DLD1 (cell line): ENCODE results near the gene EIF4A3.

Source experiments
- in situ Hi-C: cut with HindIII; loops from 2 replicates; pipeline ENCODE4 v1.10.0; 2017; ENCODE audit warnings: low sequenced_read_pairs

Gene EIF4A3

GRCh38 chr17:80138856-80139426, 8.0 kb downstream of the EIF4A3 start:
- in situ Hi-C loops, result no loop called here

GRCh38 chr17:80137131-80137530, 9.8 kb downstream of the EIF4A3 start:
- in situ Hi-C loops, result no loop called here

GRCh38 chr17:80133626-80133970, 13.3 kb downstream of the EIF4A3 start:
- in situ Hi-C loops, result no loop called here

GRCh38 chr17:80132906-80133625, 13.9 kb downstream of the EIF4A3 start:
- in situ Hi-C loops, result no loop called here

- in situ Hi-C loops, result no loop called here
These were observed 15.9 kb downstream of the EIF4A3 start for GRCh38 chr17:80130992-80131391.

GRCh38 chr17:80129006-80129565, 17.8 kb downstream of the EIF4A3 start:
- in situ Hi-C loops, result no loop called here

- in situ Hi-C loops, result no loop called here
These were observed 20.5 kb downstream of the EIF4A3 start for GRCh38 chr17:80126449-80126715.

GRCh38 chr17:80125656-80126448, 21.1 kb downstream of the EIF4A3 start:
- in situ Hi-C loops, result no loop called here

- in situ Hi-C loops, result no loop called here
These were observed 22.5 kb downstream of the EIF4A3 start for GRCh38 chr17:80124351-80124981.

GRCh38 chr17:80123791-80124190, 23.1 kb downstream of the EIF4A3 start:
- in situ Hi-C loops, result no loop called here

- in situ Hi-C loops, result no loop called here
These were observed 23.9 kb downstream of the EIF4A3 start for GRCh38 chr17:80122926-80123505.

GRCh38 chr17:80122026-80122575, 24.8 kb downstream of the EIF4A3 start:
- in situ Hi-C loops, result no loop called here

GRCh38 chr17:80119839-80120238, 27.1 kb downstream of the EIF4A3 start:
- in situ Hi-C loops, result no loop called here

- in situ Hi-C loops, result no loop called here
These were observed 27.6 kb downstream of the EIF4A3 start for GRCh38 chr17:80119271-80119791.

GRCh38 chr17:80118601-80119270, 28.2 kb downstream of the EIF4A3 start:
- in situ Hi-C loops, result no loop called here

- in situ Hi-C loops, result no loop called here
These were observed 29.2 kb downstream of the EIF4A3 start for GRCh38 chr17:80117491-80118401.

GRCh38 chr17:80116921-80117380, 30.0 kb downstream of the EIF4A3 start:
- in situ Hi-C loops, result no loop called here

GRCh38 chr17:80116276-80116920, 30.5 kb downstream of the EIF4A3 start:
- in situ Hi-C loops, result no loop called here
